ENCODE measurements around the gene MSI2.

MSI2 gene

GRCh38 chr17:57236686-57237299 is 19.5 kb upstream of the MSI2 start:
- Histone ChIP-seq H3K36me3 (ENCODE audit: insufficient read depth, low read length) (no peaks in the 10 kb centered on the region), H4K20me1 (ENCODE audit: insufficient read depth, low read length) (no peaks in the 10 kb centered on the region), H3K9ac (ENCODE audit: low read length) (no peak overlapping the region), H3K27me3 (ENCODE audit: insufficient read depth, low read length) (no peaks in the 10 kb centered on the region; the same call in 1 of the 2 replicates), H3K79me2 (ENCODE audit: insufficient read depth, low read length) (no peaks in the 10 kb centered on the region), H3K9me3 (ENCODE audit: low read length) (no peaks in the 10 kb centered on the region), H3K4me2 (ENCODE audit: low read length) (no peak overlapping the region), H3K27ac (ENCODE audit: low read depth, low read length, poor library complexity, severe bottlenecking) (no peak overlapping the region), H3K4me1 (ENCODE audit: insufficient read depth, low read length, severe bottlenecking) (no peaks in the 10 kb centered on the region), H3K9me2 (ENCODE audit: low read depth, low read length) (no peaks in the 10 kb centered on the region), H3F3A (ENCODE audit: insufficient read depth, low read length) (no peaks in the 10 kb centered on the region), H3K4me3 (ENCODE audit: low read depth, low read length, poor library complexity, severe bottlenecking) (no peak overlapping the region), H2AFZ (ENCODE audit: low read length) (no peak overlapping the region)
- TF ChIP-seq EZH2 (IDR thresholded peaks at IDR 0.05; ENCODE audit: borderline replicate concordance, low read length) (no peak), CTCF (IDR thresholded peaks at IDR 0.05; ENCODE audit: low read length) (no peak)

DNA sequence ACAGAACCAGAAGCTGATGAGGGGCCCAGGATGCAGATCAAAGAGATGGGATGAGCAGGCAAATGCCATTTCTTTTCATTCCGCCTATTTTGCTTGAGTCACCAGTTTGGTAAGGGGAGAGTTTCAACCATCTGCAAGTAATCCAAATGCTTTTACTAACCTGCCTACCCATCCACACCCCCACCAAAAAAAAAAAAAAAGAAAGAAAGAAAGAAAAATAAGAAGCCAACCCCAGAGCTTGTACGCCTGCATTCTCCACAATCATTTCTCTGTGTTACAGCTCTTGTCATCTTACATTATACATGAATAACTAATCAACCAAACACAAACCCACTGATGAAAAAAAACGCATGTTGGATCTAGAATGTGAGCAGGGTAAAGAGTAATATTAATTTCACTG is 15.7 kb upstream of the MSI2 start:
- H3K79me2 ChIP-seq (ENCODE audit: insufficient read depth, low read length), result no peaks in the 10 kb centered on the region
- TF ChIP-seq EZH2 (IDR thresholded peaks at IDR 0.05; ENCODE audit: borderline replicate concordance, low read length) (no peak), CTCF (IDR thresholded peaks at IDR 0.05; ENCODE audit: low read length) (no peak)
- no peak overlapping the region for H2AFZ ChIP-seq (ENCODE audit: low read length)
- H3K27ac ChIP-seq (ENCODE audit: low read depth, low read length, poor library complexity, severe bottlenecking), result no peak overlapping the region
- H3K4me2 ChIP-seq (ENCODE audit: low read length), result no peak overlapping the region
- peaks cover 17% of the 10 kb centered on the region for H3K4me1 ChIP-seq (ENCODE audit: insufficient read depth, low read length, severe bottlenecking)
- H3K27me3 ChIP-seq (ENCODE audit: insufficient read depth, low read length), result no peaks in the 10 kb centered on the region; the same call in 1 of the 2 replicates
- no peaks in the 10 kb centered on the region for H3K9me2 ChIP-seq (ENCODE audit: low read depth, low read length)
- H3K36me3 ChIP-seq (ENCODE audit: insufficient read depth, low read length), result no peaks in the 10 kb centered on the region
- H4K20me1 ChIP-seq (ENCODE audit: insufficient read depth, low read length), result no peaks in the 10 kb centered on the region
- H3K9me3 ChIP-seq (ENCODE audit: low read length), result no peaks in the 10 kb centered on the region
- no peaks in the 10 kb centered on the region for H3F3A ChIP-seq (ENCODE audit: insufficient read depth, low read length)
- no peak overlapping the region for H3K4me3 ChIP-seq (ENCODE audit: low read depth, low read length, poor library complexity, severe bottlenecking)
- no peak overlapping the region for H3K9ac ChIP-seq (ENCODE audit: low read length)

- Histone ChIP-seq H3K9me3 (ENCODE audit: low read length) (no peaks in the 10 kb centered on the region), H3K79me2 (ENCODE audit: insufficient read depth, low read length) (no peaks in the 10 kb centered on the region), H3K36me3 (ENCODE audit: insufficient read depth, low read length) (no peaks in the 10 kb centered on the region), H3K27me3 (ENCODE audit: insufficient read depth, low read length) (no peaks in the 10 kb centered on the region; the same call in 1 of the 2 replicates), H3K27ac (ENCODE audit: low read depth, low read length, poor library complexity, severe bottlenecking) (no peak overlapping the region), H3K9ac (ENCODE audit: low read length) (no peak overlapping the region), H3K4me1 (ENCODE audit: insufficient read depth, low read length, severe bottlenecking) (peaks cover 17% of the 10 kb centered on the region), H3F3A (ENCODE audit: insufficient read depth, low read length) (no peaks in the 10 kb centered on the region), H3K4me3 (ENCODE audit: low read depth, low read length, poor library complexity, severe bottlenecking) (no peak overlapping the region), H2AFZ (ENCODE audit: low read length) (no peak overlapping the region), H3K9me2 (ENCODE audit: low read depth, low read length) (no peaks in the 10 kb centered on the region), H4K20me1 (ENCODE audit: insufficient read depth, low read length) (no peaks in the 10 kb centered on the region), H3K4me2 (ENCODE audit: low read length) (no peak overlapping the region)
- TF ChIP-seq CTCF (IDR thresholded peaks at IDR 0.05; ENCODE audit: low read length), result no peak
- no peak for TF ChIP-seq EZH2 (IDR thresholded peaks at IDR 0.05; ENCODE audit: borderline replicate concordance, low read length)
Measured at GRCh38 chr17:57242148-57242547, 14.2 kb upstream of the MSI2 start.
